ENCODE data around the gene B3GNT9.

Gene B3GNT9

DNA sequence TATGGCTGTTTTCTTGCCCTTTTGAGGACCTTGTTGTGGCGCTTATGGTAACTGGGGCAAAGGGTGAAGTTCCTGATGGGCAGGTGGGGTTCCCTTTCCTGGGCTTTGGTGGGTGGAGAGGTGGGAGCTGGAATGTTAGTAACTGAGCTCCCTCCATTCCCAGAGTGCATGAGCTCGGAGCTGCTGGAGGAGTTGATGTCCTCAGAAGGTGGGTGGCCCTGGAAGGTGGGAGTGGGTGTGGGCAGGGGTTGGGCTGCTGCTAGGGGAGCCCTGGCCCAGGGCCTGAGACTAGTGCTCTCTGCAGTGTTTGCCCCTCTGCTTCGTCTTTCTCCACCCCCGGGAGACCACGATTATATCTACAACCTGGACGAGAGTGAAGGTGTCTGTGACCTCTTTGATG lies 46.9 kb upstream of the B3GNT9 start:
- Histone ChIP-seq H3K4me3 (no peak overlapping the region), H3K4me1 (peaks cover 8 to 39% (median 16%) of the 10 kb centered on the region in 4 donors), H3K27me3 (no peaks in the 10 kb centered on the region), H3K27ac (no peak overlapping the region), H3K36me3 (peaks cover 41 to 80% (median 59%) of the 10 kb centered on the region in 3 donors), H3K9me3 (no peaks in the 10 kb centered on the region)
- intact Hi-C loops (cut with DNase I; ENCODE audit: low total_unique reads) = no loop called here
- TF ChIP-seq, protein P1, sequence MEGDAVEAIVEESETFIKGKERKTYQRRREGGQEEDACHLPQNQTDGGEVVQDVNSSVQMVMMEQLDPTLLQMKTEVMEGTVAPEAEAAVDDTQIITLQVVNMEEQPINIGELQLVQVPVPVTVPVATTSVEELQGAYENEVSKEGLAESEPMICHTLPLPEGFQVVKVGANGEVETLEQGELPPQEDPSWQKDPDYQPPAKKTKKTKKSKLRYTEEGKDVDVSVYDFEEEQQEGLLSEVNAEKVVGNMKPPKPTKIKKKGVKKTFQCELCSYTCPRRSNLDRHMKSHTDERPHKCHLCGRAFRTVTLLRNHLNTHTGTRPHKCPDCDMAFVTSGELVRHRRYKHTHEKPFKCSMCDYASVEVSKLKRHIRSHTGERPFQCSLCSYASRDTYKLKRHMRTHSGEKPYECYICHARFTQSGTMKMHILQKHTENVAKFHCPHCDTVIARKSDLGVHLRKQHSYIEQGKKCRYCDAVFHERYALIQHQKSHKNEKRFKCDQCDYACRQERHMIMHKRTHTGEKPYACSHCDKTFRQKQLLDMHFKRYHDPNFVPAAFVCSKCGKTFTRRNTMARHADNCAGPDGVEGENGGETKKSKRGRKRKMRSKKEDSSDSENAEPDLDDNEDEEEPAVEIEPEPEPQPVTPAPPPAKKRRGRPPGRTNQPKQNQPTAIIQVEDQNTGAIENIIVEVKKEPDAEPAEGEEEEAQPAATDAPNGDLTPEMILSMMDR (IDR thresholded peaks at IDR 0.05) = no peak
- DNase-seq = no peak

DNA sequence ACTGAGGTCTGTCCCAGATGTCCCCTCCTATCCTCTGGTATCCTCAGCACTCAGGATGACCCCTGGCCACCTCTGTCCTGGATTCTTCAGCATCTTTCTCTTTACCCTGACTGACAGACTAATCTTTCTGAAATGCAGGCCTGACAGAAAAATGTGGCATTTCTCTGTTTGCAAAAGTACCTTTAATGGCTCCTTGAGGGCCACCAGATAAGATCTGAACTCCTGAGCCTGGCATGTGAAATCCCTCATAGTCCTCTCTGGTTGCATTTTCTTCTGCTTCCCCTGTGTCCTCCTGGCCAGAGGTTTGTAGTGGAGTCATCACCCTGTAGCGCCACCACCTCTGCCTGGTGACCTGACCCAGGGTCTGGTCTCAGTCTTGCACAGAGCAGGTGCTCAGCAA lies 46.1 kb upstream of the B3GNT9 start:
- Histone ChIP-seq H3K4me3 (no peak overlapping the region), H3K27ac (no peak overlapping the region), H3K36me3 (peaks cover 41 to 71% (median 51%) of the 10 kb centered on the region in 3 donors), H3K4me1 (peaks cover 12 to 43% (median 19%) of the 10 kb centered on the region in 4 donors), H3K27me3 (no peaks in the 10 kb centered on the region), H3K9me3 (no peaks in the 10 kb centered on the region)
- intact Hi-C loops (cut with DNase I; ENCODE audit: low total_unique reads) = no loop called here
- no peak for DNase-seq
- TF ChIP-seq, protein P1 (IDR thresholded peaks at IDR 0.05) = no peak

DNA sequence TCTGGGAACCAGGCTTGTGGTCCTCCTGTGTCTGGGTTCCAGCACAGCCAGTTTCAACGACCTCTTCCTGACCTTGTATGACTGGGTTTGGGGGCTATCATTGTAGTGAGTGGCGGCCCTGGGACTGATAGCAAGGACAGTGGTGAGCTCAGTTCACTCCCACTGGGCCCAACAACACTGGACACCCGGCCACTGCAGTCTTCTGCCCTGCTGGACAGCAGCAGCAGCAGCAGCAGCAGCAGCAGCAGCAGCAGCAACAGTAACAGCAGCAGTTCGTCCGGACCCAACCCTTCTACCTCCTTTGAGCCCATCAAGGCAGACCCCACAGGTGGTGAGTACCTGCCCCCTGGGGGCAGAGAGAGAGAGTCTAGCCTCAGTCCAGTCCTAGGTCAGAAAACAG lies 44.9 kb upstream of the B3GNT9 start:
- no peaks in the 10 kb centered on the region for H3K9me3 ChIP-seq
- peaks cover 41 to 59% (median 46%) of the 10 kb centered on the region in 3 donors for H3K36me3 ChIP-seq
- H3K27ac ChIP-seq = no peak overlapping the region
- peaks cover 12 to 49% (median 25%) of the 10 kb centered on the region in 4 donors for H3K4me1 ChIP-seq
- no peak overlapping the region for H3K4me3 ChIP-seq
- intact Hi-C loops (cut with DNase I; ENCODE audit: low total_unique reads) = no loop called here
- DNase-seq = no peak
- H3K27me3 ChIP-seq = no peaks in the 10 kb centered on the region
- TF ChIP-seq, protein P1 (IDR thresholded peaks at IDR 0.05) = no peak

DNA sequence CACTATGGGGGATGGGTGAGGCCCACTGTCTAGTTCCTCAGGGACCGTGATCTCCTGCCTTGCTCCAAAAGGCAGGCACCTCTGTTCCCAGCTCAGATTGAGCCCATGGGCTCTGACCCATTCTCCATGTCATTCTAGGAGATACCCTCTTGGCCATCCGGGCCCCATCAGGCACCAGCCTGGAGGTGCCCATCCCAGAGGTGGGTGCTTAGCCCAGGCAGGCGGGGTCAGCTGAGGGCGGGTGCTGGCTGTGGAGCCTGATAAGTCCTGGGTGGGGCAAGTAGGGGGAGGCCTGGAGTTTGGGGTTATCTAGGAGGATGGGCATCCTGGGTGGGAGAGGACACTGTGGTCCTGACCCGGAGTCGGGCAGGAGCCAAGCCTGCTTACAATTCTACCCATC lies 43.5 kb upstream of the B3GNT9 start:
- Histone ChIP-seq H3K27ac (no peak overlapping the region), H3K4me1 (peaks cover 12 to 42% (median 25%) of the 10 kb centered on the region in 4 donors), H3K9me3 (no peaks in the 10 kb centered on the region), H3K27me3 (no peaks in the 10 kb centered on the region), H3K36me3 (peaks cover 41 to 57% (median 46%) of the 10 kb centered on the region in 3 donors), H3K4me3 (no peak overlapping the region)
- TF ChIP-seq, protein P1 (IDR thresholded peaks at IDR 0.05) = no peak
- DNase-seq = no peak
- intact Hi-C loops (cut with DNase I; ENCODE audit: low total_unique reads) = no loop called here

DNA sequence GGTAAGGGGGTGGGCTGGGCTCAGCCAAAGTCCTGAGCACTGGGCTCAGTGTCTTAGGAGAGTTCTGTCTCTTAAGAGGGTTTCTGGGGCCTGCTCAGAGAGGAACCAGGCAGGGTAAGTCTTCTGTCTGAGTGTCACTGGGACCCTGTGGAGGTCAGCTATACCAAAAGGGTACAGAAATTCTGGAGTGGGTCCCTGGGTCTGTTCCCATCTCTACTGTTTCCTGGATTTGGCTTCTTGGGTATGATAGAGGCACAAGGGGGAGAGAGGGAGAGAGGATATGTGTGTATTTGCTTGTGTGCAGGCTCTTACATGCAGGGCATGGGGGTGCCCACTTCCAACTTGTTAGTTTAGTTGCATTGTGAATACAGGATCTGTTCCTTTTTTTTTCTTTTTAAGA lies 42.7 kb upstream of the B3GNT9 start:
- TF ChIP-seq, protein P1 (IDR thresholded peaks at IDR 0.05) = no peak
- Histone ChIP-seq H3K4me1 (peaks cover 12 to 35% (median 25%) of the 10 kb centered on the region in 4 donors), H3K27ac (peak overlapping the region in 1 of 2 donors; percentile 75), H3K27me3 (no peaks in the 10 kb centered on the region), H3K36me3 (peaks cover 41 to 56% (median 46%) of the 10 kb centered on the region in 3 donors), H3K9me3 (no peaks in the 10 kb centered on the region), H3K4me3 (peak overlapping the region; percentile 68 to 87)
- intact Hi-C loops (cut with DNase I; ENCODE audit: low total_unique reads) = no loop called here
- DNase-seq = no peak

All from tibial artery (tissue), 4 donors.